ENCODE results near the gene NR0B2. TPM values are rescaled to one million over a fixed set of nuclear protein-coding genes. Genes with fewer than 3 reads are reported as not detected.

Gene NR0B2
- total RNA-seq, 1 donor from 2014 or later: not detected

DNA sequence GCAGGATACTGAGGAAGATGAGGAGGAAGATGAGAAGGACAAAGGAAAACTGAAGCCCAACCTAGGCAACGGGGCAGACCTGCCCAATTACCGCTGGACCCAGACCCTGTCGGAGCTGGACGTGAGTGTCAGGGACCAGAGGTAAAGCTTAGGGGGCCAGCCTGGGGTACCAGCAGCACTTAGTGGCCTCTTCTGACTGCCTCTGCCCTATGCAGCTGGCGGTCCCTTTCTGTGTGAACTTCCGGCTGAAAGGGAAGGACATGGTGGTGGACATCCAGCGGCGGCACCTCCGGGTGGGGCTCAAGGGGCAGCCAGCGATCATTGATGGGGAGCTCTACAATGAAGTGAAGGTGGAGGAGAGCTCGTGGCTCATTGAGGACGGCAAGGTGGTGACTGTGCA lies 28.9 kb upstream of the NR0B2 start:
- no peak for TF ChIP-seq EZH2 (IDR thresholded peaks at IDR 0.05; ENCODE audit: insufficient read depth, low read length)
- TF ChIP-seq, protein P1, sequence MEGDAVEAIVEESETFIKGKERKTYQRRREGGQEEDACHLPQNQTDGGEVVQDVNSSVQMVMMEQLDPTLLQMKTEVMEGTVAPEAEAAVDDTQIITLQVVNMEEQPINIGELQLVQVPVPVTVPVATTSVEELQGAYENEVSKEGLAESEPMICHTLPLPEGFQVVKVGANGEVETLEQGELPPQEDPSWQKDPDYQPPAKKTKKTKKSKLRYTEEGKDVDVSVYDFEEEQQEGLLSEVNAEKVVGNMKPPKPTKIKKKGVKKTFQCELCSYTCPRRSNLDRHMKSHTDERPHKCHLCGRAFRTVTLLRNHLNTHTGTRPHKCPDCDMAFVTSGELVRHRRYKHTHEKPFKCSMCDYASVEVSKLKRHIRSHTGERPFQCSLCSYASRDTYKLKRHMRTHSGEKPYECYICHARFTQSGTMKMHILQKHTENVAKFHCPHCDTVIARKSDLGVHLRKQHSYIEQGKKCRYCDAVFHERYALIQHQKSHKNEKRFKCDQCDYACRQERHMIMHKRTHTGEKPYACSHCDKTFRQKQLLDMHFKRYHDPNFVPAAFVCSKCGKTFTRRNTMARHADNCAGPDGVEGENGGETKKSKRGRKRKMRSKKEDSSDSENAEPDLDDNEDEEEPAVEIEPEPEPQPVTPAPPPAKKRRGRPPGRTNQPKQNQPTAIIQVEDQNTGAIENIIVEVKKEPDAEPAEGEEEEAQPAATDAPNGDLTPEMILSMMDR (IDR thresholded peaks at IDR 0.05; ENCODE audit: insufficient read depth, low read depth, low read length): no peak
- Mint-ChIP-seq H3K27me3 (ENCODE audit: low read depth, unreplicated experiment) (no peaks in the 10 kb centered on the region), H3K4me3 (ENCODE audit: unreplicated experiment) (no peak overlapping the region), H3K36me3 (ENCODE audit: low read depth, unreplicated experiment) (peaks cover 32% of the 10 kb centered on the region), H3K9me3 (ENCODE audit: unreplicated experiment) (no peaks in the 10 kb centered on the region), H3K4me1 (ENCODE audit: low read depth, unreplicated experiment) (peaks cover 10% of the 10 kb centered on the region), H3K27ac (ENCODE audit: unreplicated experiment) (peak overlapping the region; percentile 75)
- DNase-seq (ENCODE audit: low read depth): no peak
- H3K27ac ChIP-seq (ENCODE audit: low read depth, low read length): no peak overlapping the region
- no peak overlapping the region for H3K4me3 ChIP-seq (ENCODE audit: insufficient read depth, low read depth, low read length)
- no peak overlapping the region for H2AFZ ChIP-seq (ENCODE audit: low read depth, low read length)
- H4K20me1 ChIP-seq (ENCODE audit: insufficient read depth, low read length): no peaks in the 10 kb centered on the region
- peaks cover 33% of the 10 kb centered on the region for H3K36me3 ChIP-seq (ENCODE audit: insufficient read depth, low read length)
- peaks cover 32% of the 10 kb centered on the region for H3K79me2 ChIP-seq (ENCODE audit: insufficient read depth, low read length)
- H3K4me2 ChIP-seq (ENCODE audit: low read length): no peak overlapping the region
- H3K9me3 ChIP-seq (ENCODE audit: insufficient read depth, low read depth, low read length): no peaks in the 10 kb centered on the region
- no peaks in the 10 kb centered on the region for H3K27me3 ChIP-seq (ENCODE audit: insufficient read depth, low read length)
- H3K4me1 ChIP-seq (ENCODE audit: insufficient read depth, low read length): peaks cover 10% of the 10 kb centered on the region
- FAIRE-seq: no peak
- no peak overlapping the region for H3K9ac ChIP-seq (ENCODE audit: low read length)

DNA sequence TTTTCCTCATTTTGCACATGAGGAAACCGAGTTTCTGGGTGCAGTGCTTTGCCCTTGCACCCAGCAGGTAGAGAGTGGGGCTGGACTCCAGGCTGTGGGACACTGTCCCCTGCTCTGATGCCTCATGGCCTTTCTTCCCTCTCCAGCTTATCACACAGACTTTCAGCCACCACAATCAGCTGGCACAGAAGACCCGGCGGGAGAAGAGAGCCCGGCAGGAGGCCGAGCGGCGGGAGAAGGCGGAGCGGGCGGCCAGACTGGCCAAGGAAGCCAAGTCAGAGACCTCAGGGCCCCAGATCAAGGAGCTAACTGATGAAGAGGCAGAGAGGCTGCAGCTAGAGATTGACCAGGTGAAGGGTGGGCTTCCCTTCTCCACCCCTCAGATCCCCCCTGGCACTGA lies 27.5 kb upstream of the NR0B2 start:
- no peaks in the 10 kb centered on the region for H3K27me3 Mint-ChIP-seq (ENCODE audit: low read depth, unreplicated experiment)
- Histone ChIP-seq H2AFZ (ENCODE audit: low read depth, low read length) (no peak overlapping the region), H4K20me1 (ENCODE audit: insufficient read depth, low read length) (no peaks in the 10 kb centered on the region), H3K27ac (ENCODE audit: low read depth, low read length) (no peak overlapping the region), H3K9ac (ENCODE audit: low read length) (no peak overlapping the region), H3K4me2 (ENCODE audit: low read length) (no peak overlapping the region), H3K27me3 (ENCODE audit: insufficient read depth, low read length) (no peaks in the 10 kb centered on the region), H3K4me3 (ENCODE audit: insufficient read depth, low read depth, low read length) (no peak overlapping the region), H3K79me2 (ENCODE audit: insufficient read depth, low read length) (peaks cover 43% of the 10 kb centered on the region), H3K36me3 (ENCODE audit: insufficient read depth, low read length) (peaks cover 40% of the 10 kb centered on the region), H3K4me1 (ENCODE audit: insufficient read depth, low read length) (peaks cover 10% of the 10 kb centered on the region), H3K9me3 (ENCODE audit: insufficient read depth, low read depth, low read length) (no peaks in the 10 kb centered on the region)
- DNase-seq (ENCODE audit: low read depth): no peak
- TF ChIP-seq EZH2 (IDR thresholded peaks at IDR 0.05; ENCODE audit: insufficient read depth, low read length): no peak
- TF ChIP-seq, protein P1 (IDR thresholded peaks at IDR 0.05; ENCODE audit: insufficient read depth, low read depth, low read length): no peak
- peaks cover 33% of the 10 kb centered on the region for H3K36me3 Mint-ChIP-seq (ENCODE audit: low read depth, unreplicated experiment)
- no peak for FAIRE-seq
- H3K4me3 Mint-ChIP-seq (ENCODE audit: unreplicated experiment): no peak overlapping the region
- peak overlapping the region; percentile 53 for H3K27ac Mint-ChIP-seq (ENCODE audit: unreplicated experiment)
- H3K4me1 Mint-ChIP-seq (ENCODE audit: low read depth, unreplicated experiment): peaks cover 10% of the 10 kb centered on the region
- no peaks in the 10 kb centered on the region for H3K9me3 Mint-ChIP-seq (ENCODE audit: unreplicated experiment)

DNA sequence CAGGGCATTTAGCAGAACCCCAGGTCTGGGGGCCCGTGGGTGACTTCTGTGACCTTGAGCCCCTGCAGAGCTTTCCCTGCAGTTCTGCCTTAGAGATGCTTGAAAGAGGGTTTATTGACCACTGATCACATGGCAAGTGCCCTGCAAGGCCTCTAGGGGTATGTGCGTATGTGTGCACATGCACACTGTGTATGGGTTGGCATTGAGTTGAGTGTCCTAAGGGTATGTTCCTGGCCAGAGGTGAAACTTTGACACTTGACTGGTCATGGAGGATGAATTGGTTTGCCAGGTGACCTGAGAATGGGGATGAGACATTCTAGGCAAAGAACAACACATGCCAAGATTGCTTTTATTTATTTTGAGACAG lies 24.9 kb upstream of the NR0B2 start:
- Mint-ChIP-seq H3K36me3 (ENCODE audit: low read depth, unreplicated experiment) (peaks cover 30% of the 10 kb centered on the region), H3K9me3 (ENCODE audit: unreplicated experiment) (no peaks in the 10 kb centered on the region), H3K27me3 (ENCODE audit: low read depth, unreplicated experiment) (no peaks in the 10 kb centered on the region), H3K4me1 (ENCODE audit: low read depth, unreplicated experiment) (peaks cover 10% of the 10 kb centered on the region), H3K4me3 (ENCODE audit: unreplicated experiment) (no peak overlapping the region), H3K27ac (ENCODE audit: unreplicated experiment) (peak overlapping the region; percentile 67)
- FAIRE-seq: no peak
- Histone ChIP-seq H2AFZ (ENCODE audit: low read depth, low read length) (no peak overlapping the region), H3K9me3 (ENCODE audit: insufficient read depth, low read depth, low read length) (no peaks in the 10 kb centered on the region), H3K4me2 (ENCODE audit: low read length) (no peak overlapping the region), H3K4me1 (ENCODE audit: insufficient read depth, low read length) (peaks cover 10% of the 10 kb centered on the region), H3K27ac (ENCODE audit: low read depth, low read length) (no peak overlapping the region), H3K36me3 (ENCODE audit: insufficient read depth, low read length) (peaks cover 32% of the 10 kb centered on the region), H3K79me2 (ENCODE audit: insufficient read depth, low read length) (peaks cover 58% of the 10 kb centered on the region), H4K20me1 (ENCODE audit: insufficient read depth, low read length) (no peaks in the 10 kb centered on the region), H3K27me3 (ENCODE audit: insufficient read depth, low read length) (no peaks in the 10 kb centered on the region), H3K9ac (ENCODE audit: low read length) (no peak overlapping the region), H3K4me3 (ENCODE audit: insufficient read depth, low read depth, low read length) (no peak overlapping the region)
- TF ChIP-seq, protein P1 (IDR thresholded peaks at IDR 0.05; ENCODE audit: insufficient read depth, low read depth, low read length): no peak
- no peak for TF ChIP-seq EZH2 (IDR thresholded peaks at IDR 0.05; ENCODE audit: insufficient read depth, low read length)
- no peak for DNase-seq (ENCODE audit: low read depth)

All from astrocyte (in vitro differentiated cells and primary cell).